NOMO-1 (cell line): ENCODE measurements around the gene CDH15.
"Not testable (repeated sequence)": the region's sequence is repeated elsewhere in the genome, so short reads cannot be mapped to it uniquely, and the experiment has no call there.

Experiments
- DNase-seq, 2 experiments: peaks; one replicate each; lab custom pipeline; 2025; ENCODE audit not compliant: unreplicated experiment in 2 of 2; lab: John Stamatoyannopoulos, UW

CDH15 gene

DNA sequence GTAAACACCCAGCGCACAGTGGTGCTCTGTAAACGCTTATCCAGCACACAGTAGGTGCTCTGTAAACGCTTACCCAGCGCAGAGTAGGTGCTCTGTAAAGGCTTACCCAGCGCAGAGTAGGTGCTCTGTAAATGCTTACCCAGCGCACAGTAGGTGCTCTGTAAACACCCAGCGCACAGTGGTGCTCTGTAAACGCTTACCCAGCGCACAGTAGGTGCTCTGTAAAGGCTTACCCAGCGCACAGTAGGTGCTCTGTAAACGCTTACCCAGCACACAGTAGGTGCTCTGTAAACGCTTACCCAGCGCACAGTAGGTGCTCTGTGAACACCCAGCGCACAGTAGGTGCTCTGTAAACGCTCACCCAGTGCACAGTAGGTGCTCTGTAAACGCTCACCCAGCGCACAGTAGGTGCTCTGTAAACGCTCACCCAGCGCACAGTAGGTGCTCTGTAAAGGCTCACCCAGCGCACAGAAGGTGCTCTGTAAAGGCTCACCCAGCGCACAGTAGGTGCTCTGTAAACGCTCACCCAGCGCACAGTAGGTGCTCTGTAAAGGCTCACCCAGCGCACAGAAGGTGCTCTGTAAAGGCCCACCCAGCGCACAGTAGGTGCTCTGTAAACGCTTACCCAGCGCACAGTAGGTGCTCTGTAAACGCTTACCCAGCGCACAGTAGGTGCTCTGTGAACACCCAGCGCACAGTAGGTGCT is 14.5 kb downstream of the CDH15 start:
- DNase-seq, result not testable (repeated sequence)

DNA sequence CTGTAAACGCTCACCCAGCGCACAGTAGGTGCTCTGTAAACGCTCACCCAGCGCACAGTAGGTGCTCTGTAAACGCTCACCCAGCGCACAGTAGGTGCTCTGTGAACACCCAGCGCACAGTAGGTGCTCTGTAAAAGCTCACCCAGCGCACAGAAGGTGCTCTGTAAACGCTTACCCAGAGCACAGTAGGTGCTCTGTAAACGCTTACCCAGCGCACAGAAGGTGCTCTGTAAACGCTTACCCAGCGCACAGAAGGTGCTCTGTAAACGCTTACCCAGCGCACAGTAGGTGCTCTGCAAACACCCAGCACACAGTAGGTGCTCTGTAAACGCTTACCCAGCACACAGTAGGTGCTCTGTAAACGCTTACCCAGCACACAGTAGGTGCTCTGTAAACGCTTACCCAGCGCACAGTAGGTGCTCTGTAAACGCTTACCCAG is 15.1 kb downstream of the CDH15 start:
- not testable (repeated sequence) for DNase-seq

DNA sequence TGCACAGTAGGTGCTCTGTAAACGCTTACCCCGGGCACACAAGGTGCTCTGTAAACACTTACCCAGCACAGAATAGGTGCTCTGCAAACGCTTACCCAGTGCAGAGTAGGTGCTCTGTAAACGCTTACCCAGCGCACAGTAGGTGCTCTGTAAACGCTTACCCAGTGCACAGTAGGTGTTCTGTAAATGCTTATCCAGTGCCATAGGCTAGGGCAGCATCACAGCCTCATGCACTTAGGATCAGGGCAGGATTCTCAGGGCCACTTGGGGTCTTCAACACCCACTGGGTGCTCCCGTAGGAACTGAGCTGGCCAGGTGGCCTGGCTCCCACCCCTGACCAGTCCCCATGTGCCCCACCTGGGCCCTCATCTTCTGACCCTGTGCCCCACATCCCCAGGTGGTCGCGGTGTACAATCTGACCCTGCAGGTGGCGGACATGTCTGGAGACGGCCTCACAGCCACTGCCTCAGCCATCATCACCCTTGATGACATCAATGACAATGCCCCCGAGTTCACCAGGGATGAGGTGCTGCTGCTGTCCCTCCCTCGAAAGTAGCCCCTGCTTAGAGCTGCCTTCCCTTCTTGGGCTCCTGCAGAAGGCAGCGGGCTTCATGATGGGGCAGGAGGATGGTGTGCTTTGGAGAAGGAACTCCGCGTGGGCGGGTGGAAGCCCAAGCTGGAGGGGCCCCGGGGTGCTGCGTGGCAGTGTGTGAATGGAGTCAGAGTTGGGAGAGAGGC is 15.7 kb downstream of the CDH15 start:
- peak; percentile 34 to 40 for DNase-seq

DNA sequence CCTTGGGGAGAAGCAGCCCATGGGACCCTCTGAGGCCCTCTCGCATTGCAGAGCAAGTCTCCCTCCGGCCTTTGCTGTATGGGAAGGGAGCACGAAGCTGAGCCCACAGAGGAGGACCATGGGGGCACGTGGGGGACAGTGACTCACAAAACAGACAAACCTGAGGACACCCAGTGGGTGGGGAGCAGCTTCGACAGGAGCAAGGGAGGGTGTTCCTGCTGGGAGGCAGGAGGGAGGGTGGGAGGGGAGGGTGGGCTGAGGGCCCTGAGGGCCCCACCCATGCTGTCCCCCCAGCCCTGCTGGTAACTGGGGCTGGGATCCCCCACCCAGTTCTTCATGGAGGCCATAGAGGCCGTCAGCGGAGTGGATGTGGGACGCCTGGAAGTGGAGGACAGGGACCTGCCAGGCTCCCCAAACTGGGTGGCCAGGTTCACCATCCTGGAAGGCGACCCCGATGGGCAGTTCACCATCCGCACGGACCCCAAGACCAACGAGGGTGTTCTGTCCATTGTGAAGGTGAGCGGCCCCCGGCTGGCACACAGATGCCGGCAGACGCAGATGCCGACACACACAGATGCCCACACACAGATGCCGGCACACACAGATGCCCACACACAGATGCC is 16.3 kb downstream of the CDH15 start:
- DNase-seq, result no peak

DNA sequence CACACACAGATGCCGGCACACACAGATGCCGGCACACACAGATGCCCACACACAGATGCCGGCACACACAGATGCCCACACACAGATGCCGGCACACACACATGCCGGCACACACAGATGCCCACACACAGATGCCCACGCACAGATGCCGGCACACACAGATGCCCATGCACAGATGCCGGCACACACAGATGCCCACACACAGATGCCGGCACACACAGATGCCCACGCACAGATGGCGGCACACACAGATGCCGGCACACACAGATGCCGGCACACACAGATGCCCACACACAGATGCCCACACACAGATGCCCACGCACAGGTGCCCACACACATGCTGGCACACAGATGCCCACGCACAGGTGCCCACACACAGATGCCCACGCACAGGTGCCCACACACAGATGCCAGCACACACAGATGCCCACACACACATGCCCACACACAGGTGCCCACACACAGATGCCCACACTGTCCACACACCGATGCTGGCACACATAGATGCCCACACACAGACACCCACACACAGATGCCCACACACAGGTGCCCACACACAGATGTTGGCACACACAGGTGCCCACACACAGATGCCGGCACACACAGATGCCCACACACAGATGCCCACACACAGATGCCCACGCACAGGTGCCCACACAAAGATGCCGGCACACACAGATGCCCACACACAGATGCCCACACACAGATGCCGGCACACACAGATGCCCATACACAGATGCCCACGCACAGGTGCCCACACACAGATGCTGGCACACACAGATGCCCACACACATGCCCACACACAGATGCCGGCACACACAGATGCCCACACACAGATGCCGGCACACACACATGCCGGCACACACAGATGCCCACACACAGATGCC is 17.2 kb downstream of the CDH15 start:
- not testable (repeated sequence) for DNase-seq

DNA sequence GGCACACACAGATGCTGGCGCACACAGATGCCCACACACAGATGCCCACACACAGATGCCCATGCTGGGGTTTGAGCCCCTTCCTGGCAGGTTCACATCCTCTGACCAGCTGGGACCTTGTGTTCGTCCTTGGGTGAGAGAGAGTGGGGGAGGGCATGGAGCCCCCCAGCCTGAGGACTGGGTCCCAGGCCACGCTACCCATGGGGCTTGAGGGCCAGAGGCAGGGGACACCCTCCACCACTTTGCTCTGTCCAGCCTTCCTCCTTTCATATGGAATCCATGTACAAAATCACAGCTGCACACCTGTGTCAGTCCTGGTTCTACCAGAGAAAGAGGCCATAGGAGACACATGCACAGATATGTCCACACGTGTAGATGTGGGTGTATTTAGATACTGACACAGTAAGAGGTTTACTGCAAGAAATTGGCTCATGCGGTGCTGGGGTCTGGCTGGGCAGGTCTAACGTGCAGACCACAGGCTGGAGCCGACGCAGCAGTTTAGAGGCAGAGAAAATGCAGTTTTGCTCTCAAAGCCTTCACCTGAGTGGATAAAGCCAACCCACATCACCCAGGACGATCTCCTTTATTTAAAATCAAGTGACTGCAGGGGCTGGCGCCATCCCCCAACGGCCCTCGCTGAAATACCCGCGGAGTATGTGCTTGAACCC is 17.9 kb downstream of the CDH15 start:
- DNase-seq, result no peak

DNA sequence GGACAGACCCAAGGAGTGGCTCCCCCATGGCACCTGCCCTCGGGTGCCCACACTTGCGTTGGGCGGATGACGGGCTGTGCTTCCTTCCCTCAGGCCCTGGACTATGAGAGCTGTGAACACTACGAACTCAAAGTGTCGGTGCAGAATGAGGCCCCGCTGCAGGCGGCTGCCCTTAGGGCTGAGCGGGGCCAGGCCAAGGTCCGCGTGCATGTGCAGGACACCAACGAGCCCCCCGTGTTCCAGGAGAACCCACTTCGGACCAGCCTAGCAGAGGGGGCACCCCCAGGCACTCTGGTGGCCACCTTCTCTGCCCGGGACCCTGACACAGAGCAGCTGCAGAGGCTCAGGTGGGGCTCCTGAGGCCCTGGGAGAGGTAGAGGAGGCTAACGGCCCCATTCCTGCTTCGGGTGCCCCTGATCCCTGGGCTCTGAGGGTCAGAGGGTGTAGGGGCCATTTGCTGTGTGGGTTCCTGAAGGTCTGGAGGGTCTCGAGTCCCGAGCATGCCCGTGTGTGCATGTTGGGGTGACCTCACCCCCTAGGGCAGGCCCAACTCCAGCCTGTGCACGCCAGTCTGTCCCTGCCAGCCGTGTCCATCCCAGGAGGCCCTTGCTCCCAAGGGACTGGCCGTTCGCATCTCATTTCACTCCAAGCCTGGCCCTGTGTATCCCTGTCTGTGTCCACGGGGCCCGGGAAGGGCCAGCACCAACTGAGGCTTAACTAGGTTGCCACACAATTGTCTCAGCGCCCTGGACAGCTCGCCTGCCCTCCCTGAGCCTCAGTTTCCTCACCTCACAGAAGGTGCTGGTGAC is 18.8 kb downstream of the CDH15 start:
- no peak for DNase-seq

DNA sequence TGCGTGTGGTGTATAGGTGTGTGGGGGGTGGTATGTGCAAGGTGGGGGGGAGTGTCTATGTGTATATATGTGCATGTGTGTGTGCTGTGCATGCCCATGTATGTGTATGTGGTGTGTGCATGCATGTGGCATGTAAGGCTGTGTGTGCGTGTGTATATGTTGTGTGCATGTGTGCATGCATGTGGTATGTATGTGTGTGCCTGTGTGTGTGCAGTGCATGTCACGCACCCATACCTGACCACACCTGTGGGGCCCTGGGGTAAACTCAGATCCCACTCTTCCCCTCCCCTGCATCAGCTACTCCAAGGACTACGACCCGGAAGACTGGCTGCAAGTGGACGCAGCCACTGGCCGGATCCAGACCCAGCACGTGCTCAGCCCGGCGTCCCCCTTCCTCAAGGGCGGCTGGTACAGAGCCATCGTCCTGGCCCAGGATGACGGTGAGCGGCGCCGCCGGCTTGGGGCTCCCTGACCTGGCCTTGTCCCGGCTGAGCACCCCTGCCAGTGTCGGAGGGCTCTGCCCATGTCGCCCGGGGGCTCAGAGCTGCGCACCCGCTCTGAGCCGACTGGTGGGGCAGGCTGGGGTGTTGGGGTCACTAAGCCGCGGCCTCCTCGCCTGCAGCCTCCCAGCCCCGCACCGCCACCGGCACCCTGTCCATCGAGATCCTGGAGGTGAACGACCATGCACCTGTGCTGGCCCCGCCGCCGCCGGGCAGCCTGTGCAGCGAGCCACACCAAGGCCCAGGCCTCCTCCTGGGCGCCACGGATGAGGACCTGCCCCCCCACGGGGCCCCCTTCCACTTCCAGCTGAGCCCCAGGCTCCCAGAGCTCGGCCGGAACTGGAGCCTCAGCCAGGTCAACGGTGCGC is 19.7 kb downstream of the CDH15 start:
- no peak for DNase-seq

DNA sequence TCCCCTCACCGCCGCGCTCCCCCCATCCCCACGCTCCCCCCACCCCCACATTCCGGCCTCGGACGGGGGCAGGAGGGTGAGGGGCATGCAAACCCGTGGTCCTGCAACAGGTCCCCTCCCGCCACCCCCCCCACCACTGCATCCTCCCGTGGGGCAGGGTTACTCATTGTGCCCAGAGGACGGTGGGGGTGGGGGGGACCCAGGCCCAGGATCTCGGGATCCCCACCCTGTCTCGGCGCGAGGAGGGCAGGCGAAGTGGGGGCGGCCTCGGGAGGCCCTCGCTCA is 20.3 kb downstream of the CDH15 start:
- no peak for DNase-seq

DNA sequence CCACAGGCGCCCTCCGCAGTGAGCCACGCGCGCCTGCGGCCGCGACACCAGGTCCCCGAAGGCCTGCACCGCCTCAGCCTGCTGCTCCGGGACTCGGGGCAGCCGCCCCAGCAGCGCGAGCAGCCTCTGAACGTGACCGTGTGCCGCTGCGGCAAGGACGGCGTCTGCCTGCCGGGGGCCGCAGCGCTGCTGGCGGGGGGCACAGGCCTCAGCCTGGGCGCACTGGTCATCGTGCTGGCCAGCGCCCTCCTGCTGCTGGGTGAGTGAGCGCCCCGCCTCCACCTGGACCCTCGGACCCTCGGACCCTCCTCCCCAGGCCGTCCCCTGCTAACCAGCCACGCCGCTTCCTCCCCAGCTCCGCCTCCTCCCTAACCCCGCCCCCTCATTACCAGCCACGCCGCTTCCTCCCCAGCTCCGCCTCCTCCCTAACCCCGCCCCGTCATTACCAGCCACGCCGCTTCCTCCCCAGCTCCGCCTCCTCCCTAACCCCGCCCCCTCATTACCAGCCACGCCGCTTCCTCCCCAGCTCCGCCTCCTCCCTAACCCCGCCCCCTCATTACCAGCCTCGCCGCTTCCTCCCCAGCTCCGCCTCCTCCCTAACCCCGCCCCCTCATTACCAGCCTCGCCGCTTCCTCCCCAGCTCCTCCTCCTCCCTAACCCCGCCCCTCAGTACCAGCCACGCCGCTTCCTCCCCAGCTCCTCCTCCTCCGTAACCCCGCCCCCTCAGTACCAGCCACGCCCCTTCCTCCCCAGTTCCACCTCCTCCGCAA is 20.8 kb downstream of the CDH15 start:
- DNase-seq, result peak; percentile 49 to 60

DNA sequence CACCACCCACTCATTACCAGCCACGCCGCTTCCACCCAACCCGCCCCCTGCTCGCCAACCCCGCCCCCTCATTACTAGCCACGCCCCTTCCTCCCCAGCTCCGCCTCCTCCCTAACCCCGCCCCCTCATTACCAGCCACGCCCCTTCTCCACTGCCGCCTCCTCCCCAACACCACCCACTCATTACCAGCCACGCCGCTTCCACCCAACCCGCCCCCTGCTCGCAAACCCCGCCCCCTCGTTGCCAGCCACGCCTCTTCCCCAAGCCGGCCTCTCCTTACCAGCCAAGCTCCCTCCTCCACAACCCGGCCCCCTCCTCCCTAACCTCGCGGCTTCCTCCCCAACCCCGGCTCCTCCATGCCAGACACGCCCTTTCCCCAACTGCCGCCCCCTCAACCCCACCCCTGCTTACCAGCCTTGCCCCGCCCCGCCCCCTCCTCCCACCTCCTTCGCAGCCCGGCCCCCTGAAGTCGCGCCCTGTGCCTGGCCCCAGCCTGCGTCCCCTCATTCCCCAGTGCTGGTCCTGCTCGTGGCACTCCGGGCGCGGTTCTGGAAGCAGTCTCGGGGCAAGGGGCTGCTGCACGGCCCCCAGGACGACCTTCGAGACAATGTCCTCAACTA is 21.5 kb downstream of the CDH15 start:
- peak; percentile 24 to 60 for DNase-seq

DNA sequence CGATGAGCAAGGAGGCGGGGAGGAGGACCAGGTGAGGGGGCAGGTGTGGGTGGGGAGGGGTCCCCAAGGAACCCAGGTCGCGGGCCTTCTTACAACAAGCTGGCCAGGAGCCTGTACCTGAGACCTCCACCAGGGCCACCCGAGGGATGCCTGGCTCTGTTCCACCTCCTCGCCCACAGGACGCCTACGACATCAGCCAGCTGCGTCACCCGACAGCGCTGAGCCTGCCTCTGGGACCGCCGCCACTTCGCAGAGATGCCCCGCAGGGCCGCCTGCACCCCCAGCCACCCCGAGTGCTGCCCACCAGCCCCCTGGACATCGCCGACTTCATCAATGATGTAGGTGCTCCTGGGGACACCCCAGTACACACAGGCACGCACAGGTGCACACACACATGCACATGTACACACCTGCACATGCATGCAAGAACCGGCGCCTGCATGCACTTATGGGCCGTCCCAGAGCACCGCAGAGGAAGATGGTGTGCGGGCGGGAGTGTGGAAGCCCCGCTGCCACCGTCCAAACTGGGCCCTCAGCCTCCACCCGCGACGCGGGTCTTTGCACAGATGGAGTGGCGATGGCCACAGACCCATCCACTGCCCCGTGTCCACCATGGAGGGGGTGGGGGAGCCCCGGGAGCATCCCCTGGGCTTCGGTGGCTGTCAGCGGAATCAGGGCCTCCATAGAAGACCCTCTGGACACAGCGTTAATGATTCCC is 22.2 kb downstream of the CDH15 start:
- DNase-seq, result no peak

DNA sequence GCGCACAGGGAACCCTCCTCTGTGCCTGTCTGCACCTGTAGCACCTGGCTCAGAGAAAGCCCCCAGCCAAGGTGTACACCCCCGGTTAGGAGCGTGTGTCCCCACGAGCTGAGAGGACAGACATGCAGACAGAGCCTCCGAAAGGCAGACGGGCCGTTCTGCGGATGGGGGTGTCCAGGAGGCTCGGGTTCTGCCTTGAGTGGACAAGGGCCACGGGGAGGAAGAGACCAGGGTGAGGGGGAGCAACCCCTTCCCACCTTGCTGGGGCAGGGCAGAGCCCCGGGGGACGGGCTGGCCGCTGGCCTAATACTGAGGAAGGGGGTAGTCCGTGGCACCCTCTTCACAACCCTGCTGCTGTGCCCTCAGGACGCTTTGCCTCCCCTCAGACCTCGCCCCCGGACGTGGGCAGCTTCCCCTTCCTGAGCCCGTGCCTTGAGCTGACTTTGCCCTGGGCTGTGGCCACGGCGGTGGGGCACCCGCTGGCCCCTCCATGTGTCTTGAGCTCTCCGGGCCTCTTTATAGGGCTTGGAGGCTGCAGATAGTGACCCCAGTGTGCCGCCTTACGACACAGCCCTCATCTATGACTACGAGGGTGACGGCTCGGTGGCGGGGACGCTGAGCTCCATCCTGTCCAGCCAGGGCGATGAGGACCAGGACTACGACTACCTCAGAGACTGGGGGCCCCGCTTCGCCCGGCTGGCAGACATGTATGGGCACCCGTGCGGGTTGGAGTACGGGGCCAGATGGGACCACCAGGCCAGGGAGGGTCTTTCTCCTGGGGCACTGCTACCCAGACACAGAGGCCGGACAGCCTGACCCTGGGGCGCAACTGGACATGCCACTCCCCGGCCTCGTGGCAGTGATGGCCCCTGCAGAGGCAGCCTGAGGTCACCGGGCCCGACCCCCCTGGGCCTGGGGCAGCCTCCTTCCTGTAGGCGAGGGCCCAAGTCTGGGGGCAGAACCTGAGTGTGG is 23.1 kb downstream of the CDH15 start:
- no peak for DNase-seq

DNA sequence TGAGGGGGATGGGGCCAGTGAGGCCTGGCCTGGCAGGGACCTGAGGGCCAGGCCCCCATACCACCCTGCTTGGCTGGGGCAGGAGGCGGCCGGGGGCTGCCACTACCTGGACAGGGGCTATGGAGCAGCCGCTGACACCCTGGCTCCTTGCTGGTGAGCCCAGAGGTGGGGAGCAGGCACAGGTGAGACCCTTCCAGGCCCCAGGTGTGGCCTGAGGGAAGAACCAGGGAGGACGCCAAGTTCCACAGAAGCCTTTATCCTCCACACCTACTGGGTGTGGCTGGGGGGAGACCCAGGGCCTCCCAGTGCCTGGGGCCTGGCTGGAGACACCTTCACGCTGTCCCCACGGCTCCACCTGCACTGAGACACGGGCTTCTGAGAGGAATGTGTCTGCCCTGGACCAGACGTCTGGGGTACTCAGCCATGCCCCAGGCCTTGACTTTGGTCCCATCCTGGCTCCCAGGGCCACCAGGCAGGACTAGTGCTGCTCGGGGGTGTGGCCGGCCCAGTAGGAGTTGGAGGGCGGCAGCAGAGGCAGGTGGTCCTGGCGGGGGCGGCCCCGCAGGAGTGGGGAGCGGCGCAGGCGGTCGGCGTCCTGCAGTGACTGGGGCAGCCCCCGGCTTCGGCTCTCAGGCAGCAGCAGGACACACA is 24.1 kb downstream of the CDH15 start:
- DNase-seq, result no peak

DNA sequence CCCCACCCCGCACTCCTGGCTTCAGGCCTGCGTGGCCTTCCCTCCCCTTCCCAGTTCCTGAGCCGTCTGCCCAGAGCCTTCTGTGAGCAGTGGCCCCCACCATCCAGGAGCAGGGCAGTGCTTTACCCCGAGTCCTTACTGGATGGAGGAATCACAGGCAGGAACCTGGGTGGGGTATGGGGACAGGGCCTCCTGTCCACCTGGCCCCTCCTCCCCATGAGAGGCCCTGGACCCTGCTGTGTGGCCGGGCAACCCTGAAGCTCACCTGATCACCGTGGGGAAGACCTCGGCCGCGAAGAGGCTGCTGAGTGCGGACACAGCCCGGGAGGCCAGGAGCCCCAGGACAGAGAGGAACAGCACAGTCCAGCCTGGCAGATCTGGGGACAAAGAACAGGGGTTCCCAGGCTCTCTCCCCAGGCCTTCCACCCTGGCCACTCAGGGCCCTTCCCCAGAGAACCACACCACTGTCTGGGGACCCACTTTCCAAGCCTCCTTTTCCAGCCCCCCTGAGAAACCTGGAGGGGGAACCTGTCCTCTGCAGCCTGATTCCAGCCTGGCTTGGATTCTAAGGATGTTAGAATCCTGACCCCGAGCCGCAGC is 25.6 kb downstream of the CDH15 start:
- DNase-seq, result no peak
